Effector memory CD8-positive, alpha-beta T cell (primary cell): ENCODE results near the gene ABCC9.
A peak's percentile ranks its signal among the peaks of the same experiment; 100 is the strongest.
"Not testable (repeated sequence)": the region's sequence is repeated elsewhere in the genome, so short reads cannot be mapped to it uniquely, and the experiment has no call there.

Experiments
- ATAC-seq: fragments of 150-1000 bp; cut with Tn5 transposase; replicated peaks from 2 replicates; pipeline ENCODE4 v1.10.0; 2021; ENCODE audit warnings: mild to moderate bottlenecking, moderate library complexity
- DNase-seq, 3 experiments: peaks; one replicate each; pipeline ENCODE4 v3.0.0; 2021
- H3K27ac Mint-ChIP-seq, 2 donors: one replicate each; pipeline ENCODE4 v1.8.0; 2022; ENCODE audit warnings: mild to moderate bottlenecking in 2 of 2, mixed read lengths in 2 of 2, moderate library complexity in 2 of 2
- H3K27me3 Mint-ChIP-seq, 2 donors: one replicate each; pipeline ENCODE4 v1.8.0; 2022; ENCODE audit warnings: mixed read lengths in 2 of 2
- H3K36me3 Mint-ChIP-seq: one replicate; pipeline ENCODE4 v1.8.0; 2022; ENCODE audit warnings: mild to moderate bottlenecking, moderate library complexity, mixed read lengths; ENCODE audit not compliant: insufficient read depth
- H3K4me1 Mint-ChIP-seq, 2 donors: one replicate each; pipeline ENCODE4 v1.8.0; 2022; ENCODE audit warnings: low read depth in 2 of 2, mixed read lengths in 2 of 2
- H3K4me3 Mint-ChIP-seq, 2 donors: one replicate each; pipeline ENCODE4 v1.8.0; 2022; ENCODE audit warnings: mild to moderate bottlenecking in 2 of 2, mixed read lengths in 2 of 2, moderate library complexity in 2 of 2
- H3K9me3 Mint-ChIP-seq, 2 donors: one replicate each; pipeline ENCODE4 v1.8.0; 2022; ENCODE audit warnings: mixed read lengths in 2 of 2

The ABCC9 gene

DNA sequence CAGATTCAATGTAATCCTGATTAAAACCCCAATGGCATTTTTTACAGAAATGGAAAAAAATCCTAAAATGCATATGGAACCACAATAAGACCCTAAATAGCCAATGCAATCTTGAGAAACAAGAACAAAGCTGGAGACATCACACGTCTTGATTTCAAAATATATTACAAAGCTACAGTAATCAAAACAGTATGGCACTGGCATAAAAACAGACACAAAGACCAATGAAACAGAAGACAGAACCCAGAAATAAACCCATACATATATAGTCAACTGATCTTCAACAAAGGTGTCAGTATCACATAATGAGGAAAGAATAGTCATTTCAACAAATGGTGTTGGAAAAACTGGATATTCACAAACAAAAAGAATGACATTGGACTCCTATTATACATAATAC lies 9.4 kb upstream of the ABCC9 start:
- Mint-ChIP-seq H3K27ac (no peak overlapping the region), H3K9me3 (peaks cover 0 to 6% of the 10 kb centered on the region in 2 donors), H3K4me3 (no peak overlapping the region), H3K36me3 (no peaks in the 10 kb centered on the region), H3K27me3 (peaks cover 0 to under 1% of the 10 kb centered on the region in 2 donors), H3K4me1 (no peaks in the 10 kb centered on the region)
- no peak for ATAC-seq
- no peak for DNase-seq

DNA sequence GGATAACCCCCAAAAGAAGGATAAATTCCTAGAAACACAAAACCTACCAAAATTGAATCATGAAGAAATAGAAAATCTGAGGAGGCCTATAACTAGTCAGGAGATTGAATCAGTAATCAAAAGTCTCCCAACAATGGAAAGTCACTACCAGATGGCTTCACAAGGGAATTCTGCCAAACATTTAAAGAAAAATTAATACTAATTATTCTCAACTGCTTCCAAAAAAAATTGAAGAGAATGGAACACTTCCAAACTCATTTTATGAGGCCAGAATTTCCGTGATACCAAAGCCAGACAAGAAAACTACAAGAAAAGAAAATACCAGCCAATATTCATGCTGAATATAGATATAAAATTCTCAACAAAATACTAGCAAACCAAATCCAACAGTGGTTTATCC lies 7.8 kb upstream of the ABCC9 start:
- Mint-ChIP-seq H3K4me1 (no peaks in the 10 kb centered on the region), H3K36me3 (no peaks in the 10 kb centered on the region), H3K9me3 (peaks cover 0 to 6% of the 10 kb centered on the region in 2 donors), H3K27ac (no peak overlapping the region), H3K4me3 (no peak overlapping the region), H3K27me3 (peaks cover 0 to 10% of the 10 kb centered on the region in 2 donors)
- ATAC-seq (no peak), DNase-seq (no peak)

DNA sequence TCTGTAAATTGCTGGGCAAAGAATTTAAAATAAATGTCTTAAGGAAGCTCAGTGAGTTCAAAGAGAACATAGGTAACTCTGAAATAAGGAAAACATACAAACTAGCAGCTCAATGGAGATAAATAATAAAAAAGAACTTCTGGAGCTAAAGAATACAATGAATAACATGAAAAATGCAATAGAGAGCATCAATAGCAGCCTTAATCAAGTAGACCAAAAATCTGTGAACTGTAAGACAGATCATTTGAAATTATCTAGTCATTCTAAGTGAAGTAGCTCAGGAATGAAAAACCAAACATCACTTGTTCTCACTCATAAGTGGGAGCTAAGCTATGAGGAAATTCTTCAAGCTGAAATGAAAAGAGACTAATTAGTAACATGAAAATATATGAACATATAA lies 5.8 kb upstream of the ABCC9 start:
- Mint-ChIP-seq H3K4me3 (no peak overlapping the region), H3K36me3 (peaks cover 3% of the 10 kb centered on the region), H3K9me3 (peaks cover 0 to 6% of the 10 kb centered on the region in 2 donors), H3K4me1 (no peaks in the 10 kb centered on the region), H3K27me3 (peaks cover 4 to 18% of the 10 kb centered on the region in 2 donors), H3K27ac (no peak overlapping the region)
- ATAC-seq (no peak), DNase-seq (no peak)

DNA sequence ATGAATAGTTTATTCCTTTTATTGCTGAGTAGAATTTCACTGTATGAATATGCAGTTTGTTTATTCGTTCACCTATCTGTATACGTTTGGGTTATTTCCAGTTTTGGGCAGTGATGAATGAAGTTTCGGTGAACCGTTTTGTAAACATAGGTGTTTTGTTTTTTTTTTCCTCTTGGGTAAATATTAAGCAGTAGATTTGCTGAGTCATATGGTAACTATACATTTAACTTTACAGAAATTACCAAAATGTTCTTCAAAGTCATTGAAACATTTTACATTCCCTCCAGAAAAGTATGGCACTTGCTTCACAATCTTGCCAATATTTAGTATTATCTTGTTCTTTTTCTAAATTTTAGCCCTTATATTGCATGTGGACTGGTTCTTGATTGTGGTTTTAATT lies 3.8 kb upstream of the ABCC9 start:
- peaks cover 0 to 6% of the 10 kb centered on the region in 2 donors for H3K9me3 Mint-ChIP-seq
- ATAC-seq (no peak), DNase-seq (no peak)

DNA sequence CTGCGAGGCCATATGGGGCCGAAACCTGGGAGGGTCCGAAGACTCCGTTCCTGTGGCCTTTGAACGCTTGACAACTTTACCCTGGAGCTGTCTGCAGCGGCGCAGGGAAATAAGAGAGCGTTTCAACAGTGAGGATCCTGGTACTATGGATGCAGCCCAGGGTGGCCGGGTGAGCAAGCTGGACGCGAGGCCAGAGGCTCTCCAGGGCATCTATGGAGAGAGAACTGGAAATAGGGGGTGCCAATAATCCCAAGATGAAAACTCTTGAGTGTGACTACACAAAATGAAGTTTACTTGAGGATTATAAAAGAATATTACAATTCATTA lies 1.1 kb upstream of the ABCC9 start:
- Mint-ChIP-seq H3K4me3 (no peak overlapping the region), H3K4me1 (peaks cover 6 to 8% of the 10 kb centered on the region in 2 donors), H3K27ac (no peak overlapping the region), H3K36me3 (peaks cover 3% of the 10 kb centered on the region), H3K27me3 (peaks cover 40 to 46% of the 10 kb centered on the region in 2 donors), H3K9me3 (peaks cover 0 to 4% of the 10 kb centered on the region in 2 donors)
- ATAC-seq, result no peak
- DNase-seq, result no peak

More for the DNA sequence above, 3.8 kb upstream of the ABCC9 start:
- Mint-ChIP-seq H3K4me3 (no peak overlapping the region), H3K4me1 (peaks cover 6 to 8% of the 10 kb centered on the region in 2 donors), H3K36me3 (peaks cover 3% of the 10 kb centered on the region), H3K27me3 (peaks cover 22 to 36% of the 10 kb centered on the region in 2 donors), H3K27ac (no peak overlapping the region)

DNA sequence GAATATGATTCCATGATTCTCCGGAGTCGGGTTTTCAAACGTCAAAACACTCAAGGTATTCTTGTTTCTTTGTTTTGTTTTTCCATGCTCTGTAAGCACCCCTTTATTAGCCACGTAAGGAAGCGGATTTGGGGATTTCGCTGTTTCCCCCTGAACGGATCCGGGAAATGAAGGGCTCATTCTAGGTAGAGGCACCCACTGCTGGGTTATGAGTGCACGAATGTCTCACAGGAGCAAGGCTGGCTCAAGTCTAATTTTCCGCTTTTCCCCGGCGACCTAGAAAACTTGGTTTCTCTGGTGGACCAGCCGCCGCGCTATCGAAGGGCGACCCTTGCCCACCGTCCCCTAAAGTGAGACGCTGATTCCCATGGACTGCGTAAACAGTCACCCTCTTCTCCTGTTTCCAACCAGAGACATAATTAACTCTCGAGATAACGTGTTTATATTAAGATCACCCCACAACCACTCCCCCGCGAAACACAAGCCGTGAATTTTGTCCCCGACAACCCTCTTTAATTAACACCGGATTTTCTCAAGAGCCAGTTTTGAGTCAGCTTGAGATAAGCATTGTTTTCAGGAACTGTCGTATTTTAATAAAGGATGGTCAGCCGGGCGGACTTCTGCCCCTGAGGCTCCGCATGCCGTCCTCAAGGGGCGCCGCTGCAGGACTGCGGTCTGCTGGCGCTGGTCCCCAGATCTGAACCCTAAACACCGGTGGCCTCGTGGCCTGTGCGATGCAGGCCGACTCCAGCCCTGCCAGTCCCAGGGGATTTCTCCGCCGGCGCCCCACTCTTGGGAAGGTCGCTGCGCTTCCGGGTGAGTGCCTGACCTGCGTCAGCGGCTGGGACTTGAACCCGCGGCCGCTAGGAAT lies 515 bp upstream of the ABCC9 start:
- Mint-ChIP-seq H3K36me3 (peaks cover 3% of the 10 kb centered on the region), H3K27me3 (peaks cover 43 to 46% of the 10 kb centered on the region in 2 donors), H3K27ac (no peak overlapping the region), H3K4me3 (peak overlapping the region; percentile 44 to 57), H3K4me1 (peaks cover 6 to 8% of the 10 kb centered on the region in 2 donors), H3K9me3 (peaks cover 0 to 4% of the 10 kb centered on the region in 2 donors)
- no peak for ATAC-seq
- no peak for DNase-seq

DNA sequence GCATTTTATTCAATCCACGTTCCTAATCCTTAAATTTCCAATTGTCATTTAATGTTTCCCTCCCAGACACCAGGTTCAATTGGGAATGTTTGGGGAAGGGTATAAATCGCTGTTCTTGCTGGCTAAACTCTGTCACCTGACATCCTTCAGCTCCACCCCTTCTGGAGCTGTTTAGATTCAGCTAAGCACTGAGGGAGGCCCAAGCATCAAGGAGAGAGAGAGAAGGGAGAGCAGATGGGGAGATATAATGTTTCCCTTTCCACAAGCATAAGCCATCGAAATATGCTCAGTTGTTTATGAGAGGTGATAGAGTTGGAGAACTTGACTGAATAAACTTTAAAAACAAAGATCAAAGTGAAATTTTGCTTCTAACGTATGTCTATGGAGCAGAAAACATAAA lies 1.8 kb downstream of the ABCC9 start:
- H3K9me3 Mint-ChIP-seq, result peaks cover 0 to 1% of the 10 kb centered on the region in 2 donors
- ATAC-seq (no peak), DNase-seq (no peak)
- H3K36me3 Mint-ChIP-seq, result peaks cover 3% of the 10 kb centered on the region
- H3K4me1 Mint-ChIP-seq, result peaks cover 6 to 8% of the 10 kb centered on the region in 2 donors
- no peak overlapping the region for H3K27ac Mint-ChIP-seq
- no peak overlapping the region for H3K4me3 Mint-ChIP-seq
- H3K27me3 Mint-ChIP-seq, result peaks cover 36 to 43% of the 10 kb centered on the region in 2 donors

DNA sequence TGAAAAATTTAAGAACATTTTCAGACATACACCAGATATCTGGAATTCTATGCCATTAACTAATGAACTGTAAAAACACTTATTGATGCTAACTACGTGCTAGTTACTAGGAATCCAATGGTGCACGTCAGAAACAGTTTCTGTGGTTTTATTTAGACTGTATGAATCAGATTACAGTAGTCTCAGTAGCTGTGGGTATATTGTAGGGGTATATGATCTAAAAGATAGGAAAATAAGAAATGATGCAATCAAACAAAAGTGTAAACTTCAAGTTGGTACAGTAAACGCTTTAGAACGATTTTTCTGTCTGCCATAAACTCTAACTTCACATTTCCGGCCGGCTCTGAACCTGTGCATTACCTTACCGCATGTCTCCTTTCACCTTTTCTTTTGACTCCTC lies 2.3 kb downstream of the ABCC9 start:
- Mint-ChIP-seq H3K27ac (no peak overlapping the region), H3K9me3 (peaks cover 0 to 1% of the 10 kb centered on the region in 2 donors), H3K36me3 (peaks cover 3% of the 10 kb centered on the region), H3K4me1 (peaks cover 6 to 8% of the 10 kb centered on the region in 2 donors), H3K27me3 (peaks cover 36 to 43% of the 10 kb centered on the region in 2 donors), H3K4me3 (no peak overlapping the region)
- ATAC-seq (no peak), DNase-seq (no peak)

DNA sequence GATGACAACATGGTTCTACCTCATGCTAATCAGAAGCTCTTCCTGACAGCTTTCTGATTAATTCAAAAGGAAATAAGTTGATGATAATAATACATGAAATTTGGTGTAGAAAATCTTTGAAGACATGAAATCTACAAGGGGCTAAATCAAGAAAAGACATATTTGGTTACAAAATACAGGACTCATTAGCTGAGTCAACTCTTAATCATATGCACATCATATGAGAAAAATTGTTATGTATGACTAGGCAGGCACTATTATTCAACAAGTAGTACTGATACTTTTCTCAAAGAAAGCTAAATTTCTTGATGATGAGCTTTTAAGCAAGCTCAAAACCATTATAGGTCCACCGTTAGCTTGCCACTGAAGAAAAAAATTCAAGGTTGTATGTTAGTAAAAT lies 7.1 kb downstream of the ABCC9 start:
- Mint-ChIP-seq H3K9me3 (no peaks in the 10 kb centered on the region), H3K4me1 (no peaks in the 10 kb centered on the region), H3K27me3 (peaks cover 2 to 13% of the 10 kb centered on the region in 2 donors), H3K4me3 (no peak overlapping the region), H3K27ac (no peak overlapping the region), H3K36me3 (no peaks in the 10 kb centered on the region)
- no peak for DNase-seq
- no peak for ATAC-seq

DNA sequence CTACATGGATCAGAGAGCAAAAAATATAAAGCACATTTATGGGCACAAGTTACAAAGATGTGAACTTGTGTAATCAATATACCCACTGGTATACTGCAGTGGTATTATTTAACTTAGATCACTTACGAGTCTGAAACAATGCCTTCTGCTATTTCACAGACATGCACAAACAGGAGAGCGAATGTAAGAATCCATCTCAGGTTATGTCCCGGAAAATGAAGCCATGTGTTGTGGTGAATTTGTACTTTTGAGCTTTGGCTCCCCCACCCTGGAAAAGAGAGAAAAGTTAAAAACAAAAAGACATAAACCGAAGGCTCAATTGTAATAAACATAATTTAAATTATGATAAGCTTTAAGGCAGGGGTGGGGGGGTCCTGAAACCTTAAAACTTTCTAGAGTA lies 7.6 kb downstream of the ABCC9 start:
- Mint-ChIP-seq H3K36me3 (no peaks in the 10 kb centered on the region), H3K27ac (no peak overlapping the region), H3K4me1 (no peaks in the 10 kb centered on the region), H3K4me3 (no peak overlapping the region), H3K9me3 (no peaks in the 10 kb centered on the region), H3K27me3 (peaks cover 0 to 8% of the 10 kb centered on the region in 2 donors)
- DNase-seq (no peak), ATAC-seq (no peak)

DNA sequence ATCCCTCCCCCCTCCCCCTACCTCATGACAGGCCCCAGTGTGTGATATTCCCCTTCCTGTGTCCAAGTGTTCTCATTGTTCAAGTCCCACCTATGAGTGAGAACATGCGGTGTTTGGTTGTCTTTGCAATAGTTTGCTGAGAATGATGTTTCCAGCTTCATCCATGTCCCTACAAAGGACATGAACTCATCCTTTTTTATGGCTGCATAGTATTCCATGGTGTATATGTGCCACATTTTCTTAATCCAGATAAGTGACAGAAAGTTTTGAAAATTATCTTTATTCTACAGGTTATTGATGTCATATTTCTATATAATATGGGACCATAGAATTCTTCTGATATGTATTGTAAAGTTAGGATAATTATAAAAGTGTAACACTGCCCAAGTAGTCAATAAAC lies 11.3 kb downstream of the ABCC9 start:
- H3K27me3 Mint-ChIP-seq, H3K9me3 Mint-ChIP-seq, DNase-seq, ATAC-seq, H3K27ac Mint-ChIP-seq, H3K4me1 Mint-ChIP-seq, H3K36me3 Mint-ChIP-seq, H3K4me3 Mint-ChIP-seq: not testable (repeated sequence)

DNA sequence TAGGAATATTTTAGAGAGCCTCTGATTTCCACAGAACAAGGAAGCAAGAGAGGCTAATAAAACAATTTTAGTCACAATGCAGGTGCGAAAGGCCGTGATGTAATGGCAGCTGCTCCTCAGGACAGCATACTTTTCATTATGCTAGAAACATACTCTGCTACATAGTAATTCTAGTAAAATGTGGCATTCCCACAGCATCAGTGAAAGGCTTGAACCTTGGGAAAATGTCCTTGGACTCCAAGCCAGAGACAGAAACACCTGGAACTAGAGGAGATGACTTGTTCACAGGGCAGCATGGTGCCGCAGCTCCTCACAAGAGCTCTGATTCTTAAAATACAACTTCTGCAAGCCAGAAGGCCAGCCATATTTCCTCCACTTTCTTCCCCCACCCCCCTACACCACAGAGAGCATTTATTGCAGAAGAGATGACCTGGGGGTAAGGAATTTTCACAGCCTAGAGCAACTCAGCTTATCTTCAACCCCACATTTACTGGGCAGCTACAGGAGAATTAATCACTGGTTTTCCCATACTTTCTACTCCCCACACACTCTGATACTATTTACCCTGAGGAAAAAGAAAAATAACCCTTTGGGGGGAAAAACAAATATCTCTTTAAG lies 15.8 kb downstream of the ABCC9 start:
- H3K4me1 Mint-ChIP-seq, result no peaks in the 10 kb centered on the region
- no peak overlapping the region for H3K27ac Mint-ChIP-seq
- no peak for DNase-seq
- peaks cover 0 to 7% of the 10 kb centered on the region in 2 donors for H3K27me3 Mint-ChIP-seq
- H3K9me3 Mint-ChIP-seq, result peaks cover 0 to 2% of the 10 kb centered on the region in 2 donors
- no peaks in the 10 kb centered on the region for H3K36me3 Mint-ChIP-seq
- no peak for ATAC-seq
- no peak overlapping the region for H3K4me3 Mint-ChIP-seq

DNA sequence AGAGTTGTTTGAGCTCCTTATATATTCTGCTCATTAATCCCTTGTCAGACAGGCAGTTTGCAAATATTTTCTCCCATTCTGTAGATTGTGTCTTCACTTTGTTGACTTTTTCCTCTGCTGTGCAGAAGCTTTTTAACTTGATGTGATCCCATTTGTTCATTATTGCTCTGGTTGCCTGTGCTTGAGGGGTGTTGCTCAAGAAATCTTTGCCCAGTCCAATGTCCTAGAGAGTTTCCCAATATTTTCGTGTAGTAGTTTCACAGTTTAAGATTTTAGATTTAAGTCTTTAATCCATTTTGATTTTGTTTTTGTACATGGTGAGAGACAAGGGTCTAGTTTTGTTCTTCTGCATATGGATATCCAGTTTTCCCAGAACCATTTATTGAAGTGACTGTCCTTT lies 19.8 kb downstream of the ABCC9 start:
- peaks cover 0 to 7% of the 10 kb centered on the region in 2 donors for H3K27me3 Mint-ChIP-seq
- H3K4me3 Mint-ChIP-seq, result no peak overlapping the region
- H3K36me3 Mint-ChIP-seq, result peaks cover 2% of the 10 kb centered on the region
- ATAC-seq, result no peak
- DNase-seq, result no peak
- no peaks in the 10 kb centered on the region for H3K4me1 Mint-ChIP-seq
- H3K9me3 Mint-ChIP-seq, result no peaks in the 10 kb centered on the region
- H3K27ac Mint-ChIP-seq, result no peak overlapping the region

DNA sequence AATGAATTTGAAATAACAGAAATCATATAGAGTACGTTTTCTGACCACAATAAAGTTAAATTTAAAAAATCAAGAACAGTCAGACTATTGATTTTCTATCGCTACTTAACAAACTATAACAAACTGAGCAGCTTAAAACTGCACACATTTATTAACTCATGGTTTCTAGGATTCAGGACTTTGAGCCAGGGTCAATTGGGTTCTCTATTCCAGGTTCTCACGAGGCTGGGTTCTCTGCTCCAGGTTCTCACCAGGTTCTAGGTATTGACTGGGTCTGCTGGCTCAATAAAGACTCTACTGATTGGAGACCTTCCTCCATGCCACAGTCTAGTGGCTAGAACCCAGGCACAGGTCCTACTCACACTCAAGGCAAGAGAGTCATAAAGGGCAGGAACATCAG lies 22.8 kb downstream of the ABCC9 start:
- no peak for DNase-seq
- Mint-ChIP-seq H3K36me3 (peaks cover 2% of the 10 kb centered on the region), H3K27ac (no peak overlapping the region)

More for the DNA sequence above, 22.8 kb downstream of the ABCC9 start:
- Mint-ChIP-seq H3K9me3 (no peaks in the 10 kb centered on the region), H3K4me3 (no peak overlapping the region), H3K27me3 (peaks cover 0 to 7% of the 10 kb centered on the region in 2 donors), H3K4me1 (no peaks in the 10 kb centered on the region)
- no peak for ATAC-seq
